ENCODE measurements around the gene FCRL6. TPM values are rescaled to one million over a fixed set of nuclear protein-coding genes. Genes with fewer than 3 reads are reported as not detected.

The FCRL6 gene
- total RNA-seq, 1 donor from 2014 or later, result not detected

DNA sequence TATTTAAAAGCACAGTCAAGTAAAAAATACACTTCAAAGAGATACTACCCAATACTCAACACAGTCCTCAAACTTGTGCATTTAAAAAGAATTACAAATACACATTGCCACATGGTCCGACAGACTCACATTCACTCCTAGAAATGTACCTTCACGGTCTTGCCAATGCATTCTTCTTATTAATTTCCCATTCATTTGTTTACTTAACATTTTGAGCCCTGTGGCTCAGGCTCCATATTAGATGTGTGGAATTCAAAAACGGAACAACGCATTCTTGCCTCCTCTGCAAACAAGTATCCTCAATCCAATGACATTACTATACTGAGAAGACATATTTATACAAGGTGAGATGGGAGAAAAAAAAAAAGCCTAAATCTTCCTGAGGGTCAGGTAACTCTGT lies 23.9 kb upstream of the FCRL6 start:
- Histone ChIP-seq H3K4me1 (no peaks in the 10 kb centered on the region), H3K9me3 (ENCODE audit: low read depth) (no peaks in the 10 kb centered on the region), H3K79me2 (ENCODE audit: low read depth) (no peaks in the 10 kb centered on the region), H3K9ac (no peak overlapping the region), H3K4me3 (no peak overlapping the region), H3K27ac (no peak overlapping the region), H2AFZ (replicated peaks) (no peak overlapping the region), H3K36me3 (no peaks in the 10 kb centered on the region), H3K4me2 (no peak overlapping the region), H3F3A (ENCODE audit: low read depth) (no peaks in the 10 kb centered on the region), H4K20me1 (ENCODE audit: low read depth) (no peaks in the 10 kb centered on the region), H3K27me3 (peaks cover 10% of the 10 kb centered on the region)
- H3K4me3 Mint-ChIP-seq, result no peak overlapping the region
- peaks cover 6% of the 10 kb centered on the region for H3K27me3 Mint-ChIP-seq (ENCODE audit: insufficient read depth, low read depth)
- peaks cover 2% of the 10 kb centered on the region for H3K9me3 Mint-ChIP-seq
- no peak overlapping the region for H3K27ac Mint-ChIP-seq
- H3K4me1 Mint-ChIP-seq, result peaks cover 2% of the 10 kb centered on the region
- TF ChIP-seq, protein P1, sequence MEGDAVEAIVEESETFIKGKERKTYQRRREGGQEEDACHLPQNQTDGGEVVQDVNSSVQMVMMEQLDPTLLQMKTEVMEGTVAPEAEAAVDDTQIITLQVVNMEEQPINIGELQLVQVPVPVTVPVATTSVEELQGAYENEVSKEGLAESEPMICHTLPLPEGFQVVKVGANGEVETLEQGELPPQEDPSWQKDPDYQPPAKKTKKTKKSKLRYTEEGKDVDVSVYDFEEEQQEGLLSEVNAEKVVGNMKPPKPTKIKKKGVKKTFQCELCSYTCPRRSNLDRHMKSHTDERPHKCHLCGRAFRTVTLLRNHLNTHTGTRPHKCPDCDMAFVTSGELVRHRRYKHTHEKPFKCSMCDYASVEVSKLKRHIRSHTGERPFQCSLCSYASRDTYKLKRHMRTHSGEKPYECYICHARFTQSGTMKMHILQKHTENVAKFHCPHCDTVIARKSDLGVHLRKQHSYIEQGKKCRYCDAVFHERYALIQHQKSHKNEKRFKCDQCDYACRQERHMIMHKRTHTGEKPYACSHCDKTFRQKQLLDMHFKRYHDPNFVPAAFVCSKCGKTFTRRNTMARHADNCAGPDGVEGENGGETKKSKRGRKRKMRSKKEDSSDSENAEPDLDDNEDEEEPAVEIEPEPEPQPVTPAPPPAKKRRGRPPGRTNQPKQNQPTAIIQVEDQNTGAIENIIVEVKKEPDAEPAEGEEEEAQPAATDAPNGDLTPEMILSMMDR (IDR thresholded peaks at IDR 0.05), result no peak
- TF ChIP-seq EZH2 (IDR thresholded peaks at IDR 0.05) (no peak), EZH2phosphoT487 (IDR thresholded peaks at IDR 0.05) (no peak)
- no peak for DNase-seq (ENCODE audit: low spot score)
- no peaks in the 10 kb centered on the region for H3K36me3 Mint-ChIP-seq

DNA sequence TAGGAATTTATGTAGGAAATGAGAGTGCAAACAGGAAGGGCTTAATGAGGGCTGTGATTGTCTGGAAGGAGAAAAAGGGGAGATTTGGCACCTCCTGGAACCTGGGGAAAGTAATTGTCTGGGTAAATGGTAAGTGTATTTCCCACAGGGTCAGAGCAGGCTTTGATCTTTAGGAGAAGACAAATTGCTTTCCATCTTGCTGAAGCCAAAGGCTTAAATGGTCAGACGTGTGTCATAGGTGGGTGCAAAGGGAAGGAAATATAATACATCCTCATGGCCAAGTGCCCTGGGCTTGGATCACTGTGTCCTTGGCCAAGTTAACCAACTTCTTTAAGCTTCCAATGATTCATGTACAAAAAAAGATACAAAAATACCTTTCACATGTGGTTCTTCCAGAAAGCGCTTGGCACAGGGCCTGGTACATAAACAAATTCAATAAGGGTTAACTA lies 22.7 kb upstream of the FCRL6 start:
- peaks cover 2% of the 10 kb centered on the region for H3K9me3 Mint-ChIP-seq
- H3K27ac ChIP-seq, result no peak overlapping the region
- no peaks in the 10 kb centered on the region for H3K9me3 ChIP-seq (ENCODE audit: low read depth)
- no peak for DNase-seq (ENCODE audit: low spot score)
- H3F3A ChIP-seq (ENCODE audit: low read depth), result no peaks in the 10 kb centered on the region
- TF ChIP-seq EZH2 (IDR thresholded peaks at IDR 0.05) (no peak), EZH2phosphoT487 (IDR thresholded peaks at IDR 0.05) (no peak)
- TF ChIP-seq, protein P1 (IDR thresholded peaks at IDR 0.05), result no peak
- H3K4me2 ChIP-seq, result no peak overlapping the region
- no peaks in the 10 kb centered on the region for H4K20me1 ChIP-seq (ENCODE audit: low read depth)
- H3K79me2 ChIP-seq (ENCODE audit: low read depth), result no peaks in the 10 kb centered on the region
- H3K4me1 Mint-ChIP-seq, result peaks cover 2% of the 10 kb centered on the region
- H3K4me3 ChIP-seq, result no peak overlapping the region
- H3K4me1 ChIP-seq, result no peaks in the 10 kb centered on the region
- peaks cover 10% of the 10 kb centered on the region for H3K27me3 ChIP-seq
- H3K27me3 Mint-ChIP-seq (ENCODE audit: insufficient read depth, low read depth), result peaks cover 6% of the 10 kb centered on the region
- no peak overlapping the region for H3K9ac ChIP-seq
- no peaks in the 10 kb centered on the region for H3K36me3 ChIP-seq
- no peak overlapping the region for H3K27ac Mint-ChIP-seq
- no peak overlapping the region for H3K4me3 Mint-ChIP-seq
- H2AFZ ChIP-seq (replicated peaks), result no peak overlapping the region
- H3K36me3 Mint-ChIP-seq, result no peaks in the 10 kb centered on the region

DNA sequence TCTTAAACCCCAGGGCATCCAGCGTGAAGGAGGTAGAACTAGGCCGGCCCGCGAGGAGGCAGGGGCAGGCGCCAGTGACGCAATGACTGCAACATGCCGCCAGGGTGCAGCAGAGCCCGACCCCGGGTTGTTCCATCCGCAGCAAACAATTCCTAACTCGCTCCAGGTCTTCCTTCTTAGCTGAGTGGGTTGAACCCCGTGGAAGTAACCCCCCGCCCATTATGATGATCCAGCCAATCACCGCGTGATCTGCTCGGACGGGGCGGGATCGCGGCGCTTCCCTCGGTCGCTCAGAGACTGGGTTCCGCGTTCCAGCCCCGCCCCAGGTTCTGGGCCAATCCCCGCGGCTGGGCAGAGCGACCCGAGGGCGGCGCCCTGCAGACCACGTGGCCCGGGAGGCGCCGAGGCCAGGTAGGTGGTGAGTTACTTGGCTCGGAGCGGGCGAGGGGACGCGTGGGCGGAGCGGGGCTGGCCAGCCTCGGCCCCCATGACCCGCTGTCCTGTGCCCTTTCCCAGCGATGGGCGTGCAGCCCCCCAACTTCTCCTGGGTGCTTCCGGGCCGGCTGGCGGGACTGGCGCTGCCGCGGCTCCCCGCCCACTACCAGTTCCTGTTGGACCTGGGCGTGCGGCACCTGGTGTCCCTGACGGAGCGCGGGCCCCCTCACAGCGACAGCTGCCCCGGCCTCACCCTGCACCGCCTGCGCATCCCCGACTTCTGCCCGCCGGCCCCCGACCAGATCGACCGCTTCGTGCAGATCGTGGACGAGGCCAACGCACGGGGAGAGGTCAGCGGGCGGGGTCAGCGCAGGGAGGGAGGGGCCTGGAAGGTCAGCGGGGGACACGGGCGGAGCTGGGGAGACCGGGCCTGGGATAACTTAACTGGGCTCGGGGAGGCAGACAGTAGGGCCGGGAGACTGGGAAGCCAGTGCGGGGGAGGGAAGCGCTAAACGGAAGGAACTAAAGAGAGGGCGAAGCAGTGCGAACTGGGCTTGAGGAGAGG lies 21.3 kb upstream of the FCRL6 start, which contains the start of gene DUSP23:
Gene DUSP23, plus strand, starts transcription at position 380 of the 1,000 bp plus-strand sequence. Its CDS starts 139 bp downstream, at position 519.
- Histone ChIP-seq H3K9me3 (ENCODE audit: low read depth) (no peaks in the 10 kb centered on the region), H2AFZ (replicated peaks) (peak within 1 kb of the TSS; percentile 82), H3K79me2 (ENCODE audit: low read depth) (no peaks in the 10 kb centered on the region), H3K27me3 (peaks cover 10% of the 10 kb centered on the region), H3K4me3 (peak within 1 kb of the TSS; percentile 54), H3K4me2 (peak within 1 kb of the TSS; percentile 82), H3K4me1 (no peaks in the 10 kb centered on the region), H3K9ac (no peak within 1 kb of the TSS), H3K27ac (no peak within 1 kb of the TSS), H3K36me3 (no peaks in the 10 kb centered on the region), H4K20me1 (ENCODE audit: low read depth) (no peaks in the 10 kb centered on the region), H3F3A (ENCODE audit: low read depth) (no peaks in the 10 kb centered on the region)
- peaks cover 2% of the 10 kb centered on the region for H3K9me3 Mint-ChIP-seq
- H3K27ac Mint-ChIP-seq, result no peak within 1 kb of the TSS
- H3K36me3 Mint-ChIP-seq, result no peaks in the 10 kb centered on the region
- H3K27me3 Mint-ChIP-seq (ENCODE audit: insufficient read depth, low read depth), result peaks cover 3% of the 10 kb centered on the region
- H3K4me1 Mint-ChIP-seq, result peaks cover 2% of the 10 kb centered on the region
- peak; percentile 97 for DNase-seq (ENCODE audit: low spot score)
- peak within 1 kb of the TSS; percentile 78 for H3K4me3 Mint-ChIP-seq
- TF ChIP-seq, protein P1 (IDR thresholded peaks at IDR 0.05), result peak; percentile 87
- no peak for TF ChIP-seq EZH2phosphoT487 (IDR thresholded peaks at IDR 0.05)
